GM12864 (cell line): Measurements from ENCODE around the gene EPHX1.
A peak's percentile ranks its signal among the peaks of the same experiment; 100 is the strongest.

Experiments used
- DNase-seq: peaks from one replicate; pipeline ENCODE4 v3.0.0-alpha.2; 2011; ENCODE audit warnings: low read depth
- H3K4me3 ChIP-seq: 2 replicates; pipeline ENCODE4 v1.5.1; 2011; ENCODE audit warnings: mild to moderate bottlenecking, low read depth, low read length, control low read depth
- TF ChIP-seq, protein P1 (sequence below): IDR thresholded peaks from 2 replicates; pipeline ENCODE4 v1.5.1; 2011; ENCODE audit warnings: low read depth, mild to moderate bottlenecking, moderate library complexity, low read length, control low read depth, inconsistent platforms; ENCODE audit errors: missing control alignments

Gene EPHX1

DNA sequence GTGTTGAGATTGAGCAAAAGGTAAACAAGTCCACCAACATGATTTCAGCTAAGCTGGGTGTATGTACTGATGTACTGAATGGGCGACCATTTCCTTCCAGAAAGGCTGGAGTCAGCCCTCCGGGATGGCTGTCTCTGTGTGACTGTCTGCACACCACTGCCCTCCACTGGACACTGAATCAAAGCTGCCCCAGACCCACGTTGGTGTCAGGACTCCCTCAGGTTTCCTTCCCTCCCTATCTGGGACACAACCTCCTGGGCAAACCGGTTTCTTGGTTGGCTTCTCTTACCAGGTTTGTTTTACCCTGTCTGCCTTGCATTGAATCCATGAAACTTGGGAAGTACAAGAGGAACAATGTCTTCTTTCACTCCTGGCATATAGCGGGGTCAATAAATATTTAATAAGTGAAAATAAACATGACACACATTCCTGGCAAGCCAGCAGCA, 37.6 kb upstream of the EPHX1 start:
- TF ChIP-seq, protein P1, sequence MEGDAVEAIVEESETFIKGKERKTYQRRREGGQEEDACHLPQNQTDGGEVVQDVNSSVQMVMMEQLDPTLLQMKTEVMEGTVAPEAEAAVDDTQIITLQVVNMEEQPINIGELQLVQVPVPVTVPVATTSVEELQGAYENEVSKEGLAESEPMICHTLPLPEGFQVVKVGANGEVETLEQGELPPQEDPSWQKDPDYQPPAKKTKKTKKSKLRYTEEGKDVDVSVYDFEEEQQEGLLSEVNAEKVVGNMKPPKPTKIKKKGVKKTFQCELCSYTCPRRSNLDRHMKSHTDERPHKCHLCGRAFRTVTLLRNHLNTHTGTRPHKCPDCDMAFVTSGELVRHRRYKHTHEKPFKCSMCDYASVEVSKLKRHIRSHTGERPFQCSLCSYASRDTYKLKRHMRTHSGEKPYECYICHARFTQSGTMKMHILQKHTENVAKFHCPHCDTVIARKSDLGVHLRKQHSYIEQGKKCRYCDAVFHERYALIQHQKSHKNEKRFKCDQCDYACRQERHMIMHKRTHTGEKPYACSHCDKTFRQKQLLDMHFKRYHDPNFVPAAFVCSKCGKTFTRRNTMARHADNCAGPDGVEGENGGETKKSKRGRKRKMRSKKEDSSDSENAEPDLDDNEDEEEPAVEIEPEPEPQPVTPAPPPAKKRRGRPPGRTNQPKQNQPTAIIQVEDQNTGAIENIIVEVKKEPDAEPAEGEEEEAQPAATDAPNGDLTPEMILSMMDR, result peak; percentile 74
- no peak overlapping the region for H3K4me3 ChIP-seq
- no peak for DNase-seq

DNA sequence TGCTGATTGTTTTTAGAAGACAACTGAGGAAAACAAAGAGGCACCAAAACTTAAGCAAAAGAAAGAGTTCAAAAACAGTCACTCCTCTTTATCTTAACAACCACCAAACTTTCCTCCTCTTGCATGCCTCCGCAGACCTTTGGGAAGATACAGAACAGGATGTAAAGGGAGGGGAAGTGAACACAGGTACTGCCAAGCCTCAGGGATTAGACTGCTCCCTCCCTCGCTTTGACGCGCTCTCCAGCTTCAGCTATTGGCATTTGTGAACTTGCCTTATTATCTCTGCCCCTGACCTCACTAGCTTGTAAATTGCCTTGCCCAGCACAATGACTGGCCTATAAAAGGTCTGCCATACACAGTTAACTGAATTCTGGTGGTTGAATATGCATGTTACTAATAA, 37.1 kb upstream of the EPHX1 start:
- H3K4me3 ChIP-seq, result no peak overlapping the region
- no peak for DNase-seq
- TF ChIP-seq, protein P1, result no peak

DNA sequence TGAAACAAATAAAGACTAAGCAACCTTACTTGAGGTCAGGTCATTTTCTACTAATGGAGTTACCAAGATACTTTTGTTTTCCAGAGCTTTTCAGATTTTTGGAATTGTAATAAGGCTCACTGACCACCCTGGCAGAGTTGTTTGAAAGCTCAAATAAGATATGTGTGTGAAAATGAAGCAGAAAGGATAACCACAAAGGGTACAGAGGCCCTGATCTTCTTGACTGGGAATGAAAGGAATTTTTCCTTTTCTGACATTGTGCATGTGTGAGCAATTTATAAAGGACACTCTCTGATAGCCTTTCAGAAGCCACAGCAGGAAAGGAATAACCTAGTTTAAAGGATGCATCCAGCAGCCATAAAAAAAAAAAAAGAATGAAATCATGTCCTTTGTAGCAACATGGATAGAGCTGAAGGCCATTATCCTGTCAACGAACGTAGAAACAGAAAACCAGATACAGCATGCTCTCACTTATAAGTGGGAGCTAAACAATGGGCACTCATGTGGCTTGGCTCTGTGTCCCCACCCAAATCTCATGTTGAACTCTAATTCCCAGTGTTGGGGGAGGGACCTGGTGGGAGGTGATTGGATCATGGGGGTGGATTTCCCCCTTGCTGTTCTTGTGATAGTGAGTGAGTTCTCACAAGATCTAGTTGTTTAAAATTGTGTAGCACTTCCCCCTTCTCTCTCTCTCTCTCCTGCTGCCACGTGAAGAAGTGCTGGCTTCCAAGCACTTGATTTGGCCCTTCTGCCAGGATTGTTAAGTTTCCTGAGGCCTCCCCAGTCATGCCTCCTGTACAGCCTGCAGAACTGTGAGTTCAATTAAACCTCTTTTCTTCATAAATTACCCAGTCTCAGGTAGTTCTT, 35.4 kb upstream of the EPHX1 start:
- no peak overlapping the region for H3K4me3 ChIP-seq
- TF ChIP-seq, protein P1, result no peak
- no peak for DNase-seq

DNA sequence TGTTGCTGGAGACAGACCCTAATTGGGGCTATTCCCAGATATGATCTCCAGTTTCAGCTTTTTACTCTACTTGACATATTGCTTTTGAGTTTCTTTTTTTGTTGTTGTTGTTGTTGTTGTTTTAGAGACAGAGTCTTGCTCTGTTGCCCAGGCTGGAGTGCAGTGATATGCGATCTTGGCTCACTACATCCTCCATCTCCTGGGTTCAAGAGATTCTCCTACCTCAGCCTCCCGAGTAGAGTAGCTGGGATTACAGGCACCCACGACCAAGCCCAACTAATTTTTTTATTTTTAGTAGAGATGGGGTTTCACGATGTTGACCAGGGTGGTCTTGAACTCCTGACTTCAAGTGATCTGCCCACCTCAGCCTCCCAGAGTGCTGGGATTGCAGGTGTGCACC, 33.6 kb upstream of the EPHX1 start:
- H3K4me3 ChIP-seq, result no peak overlapping the region
- TF ChIP-seq, protein P1, result no peak
- no peak for DNase-seq

DNA sequence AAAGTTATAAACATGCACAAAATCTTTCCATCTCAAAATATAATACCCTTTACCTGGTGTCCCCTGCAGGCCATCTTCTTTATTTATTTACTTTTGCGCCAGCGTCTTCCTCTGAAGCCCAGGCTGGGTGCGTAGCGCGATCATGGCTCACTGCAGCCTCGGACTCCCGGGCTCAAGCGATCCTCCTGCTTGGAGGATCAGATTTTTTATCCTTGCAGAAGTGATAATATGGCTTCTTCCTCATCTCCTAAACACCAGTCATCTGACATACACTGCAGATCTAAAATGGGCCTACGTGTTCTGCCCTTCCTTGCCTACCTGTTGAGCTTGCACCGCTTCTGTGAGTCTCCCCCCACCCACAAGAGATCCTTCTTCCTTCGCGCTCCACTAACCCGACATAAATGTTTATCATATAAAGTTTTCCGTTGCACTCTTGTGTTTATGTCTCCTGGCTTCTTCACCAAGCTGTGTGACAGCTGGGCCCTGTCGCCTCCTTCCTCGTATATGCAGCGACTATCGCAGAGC, 32.8 kb upstream of the EPHX1 start:
- DNase-seq, result no peak
- TF ChIP-seq, protein P1, result no peak
- peak overlapping the region; percentile 78 for H3K4me3 ChIP-seq

DNA sequence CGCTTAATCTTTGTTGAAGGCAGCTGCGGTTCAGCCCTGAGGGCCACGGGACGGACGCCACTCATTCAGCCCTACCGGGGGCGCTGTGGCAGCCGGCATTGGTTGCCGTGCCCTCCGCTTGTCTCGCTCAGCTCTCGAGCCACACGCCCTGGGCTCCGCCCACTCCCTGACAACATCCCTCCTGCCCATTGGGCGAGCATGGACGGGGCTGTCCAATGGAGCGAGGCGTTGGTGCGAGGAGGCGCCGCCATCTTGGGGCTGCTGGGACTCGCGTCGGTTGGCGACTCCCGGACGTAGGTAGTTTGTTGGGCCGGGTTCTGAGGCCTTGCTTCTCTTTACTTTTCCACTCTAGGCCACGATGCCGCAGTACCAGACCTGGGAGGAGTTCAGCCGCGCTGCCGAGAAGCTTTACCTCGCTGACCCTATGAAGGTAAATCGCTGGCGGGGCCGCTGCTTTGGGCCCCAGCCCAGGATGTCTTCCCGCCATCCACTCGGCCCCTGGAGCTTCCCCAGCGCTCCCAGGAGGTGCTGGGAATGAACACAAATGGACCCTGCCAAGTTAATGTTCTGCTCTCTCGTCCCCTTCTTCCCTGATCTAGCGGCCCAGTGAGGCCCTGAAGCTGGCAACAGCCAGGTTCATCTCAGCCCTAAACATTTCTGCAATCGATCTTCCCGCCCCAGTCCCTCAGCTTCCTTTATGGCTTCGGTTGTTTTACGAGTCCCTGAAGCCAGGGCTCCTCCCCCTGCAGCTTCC, 32.2 kb upstream of the EPHX1 start, which contains the start of gene SRP9:
Gene SRP9, plus strand, starts transcription at position 244 of the 754 bp plus-strand sequence. Its CDS starts 115 bp downstream, at position 359.
- TF ChIP-seq, protein P1, result peak; percentile 90
- DNase-seq, result peak; percentile 96

More for the DNA sequence above, 32.2 kb upstream of the EPHX1 start, which contains the start of gene SRP9:
- H3K4me3 ChIP-seq, result peak within 1 kb of the TSS; percentile 78
